Measurements from ENCODE around the gene AFG1L. TPM values are rescaled to one million over a fixed set of nuclear protein-coding genes. Genes with fewer than 3 reads are reported as not detected.

AFG1L gene
- total RNA-seq, 1 donor from 2014 or later, result 3.7 TPM

DNA sequence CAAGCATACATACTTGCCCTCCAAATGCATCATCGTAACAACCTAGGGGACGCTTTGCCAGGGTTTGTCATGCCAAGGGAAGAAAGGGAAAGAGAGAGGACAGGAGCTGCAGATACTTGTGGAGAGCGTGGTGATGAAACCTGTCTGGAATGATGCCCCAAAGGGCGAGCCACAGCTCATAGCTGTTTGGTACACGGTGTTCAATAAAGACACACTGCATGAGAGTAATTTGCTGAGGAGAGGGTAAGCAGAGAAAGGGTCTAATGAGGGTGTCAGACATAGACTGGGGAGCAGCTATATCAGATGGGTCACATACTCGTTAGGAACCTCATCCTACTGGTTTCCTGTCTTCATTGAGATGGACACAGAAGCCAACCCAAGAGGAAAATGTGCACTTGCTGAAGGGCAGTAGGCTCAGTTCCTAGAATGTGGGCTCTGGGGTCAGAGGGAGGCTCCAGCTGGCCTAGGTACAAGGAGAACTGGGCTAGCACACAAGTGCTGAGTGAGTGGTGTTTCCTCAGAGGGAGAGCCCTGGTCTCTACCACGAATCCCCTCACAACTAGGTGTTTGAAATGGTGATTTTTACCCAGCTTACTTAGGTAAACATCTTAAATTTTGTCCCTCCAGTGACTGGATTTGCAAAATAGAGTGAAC, 260.7 kb downstream of the AFG1L start:
- no peak for DNase-seq (ENCODE audit: extremely low spot score in 2 of 2)
- Histone ChIP-seq H3K27ac (peak overlapping the region; percentile 99), H3K4me3 (no peak overlapping the region), H3K9me3 (no peaks in the 10 kb centered on the region), H3K4me1 (peaks cover 28% of the 10 kb centered on the region), H3K27me3 (no peaks in the 10 kb centered on the region), H3K36me3 (no peaks in the 10 kb centered on the region)
- TF ChIP-seq POLR2AphosphoS5 (IDR thresholded peaks at IDR 0.05; ENCODE audit: insufficient read depth in 1 of 2, low read depth in 1 of 2) (peak in 1 of 2 donors; percentile 59), POLR2A (IDR thresholded peaks at IDR 0.05) (no peak)
- intact Hi-C loops (cut with DNase I), result loop anchor here (10.0 kb wide), 1 partner anchor 829 kb away; the partner anchor contains the start of gene CD164

DNA sequence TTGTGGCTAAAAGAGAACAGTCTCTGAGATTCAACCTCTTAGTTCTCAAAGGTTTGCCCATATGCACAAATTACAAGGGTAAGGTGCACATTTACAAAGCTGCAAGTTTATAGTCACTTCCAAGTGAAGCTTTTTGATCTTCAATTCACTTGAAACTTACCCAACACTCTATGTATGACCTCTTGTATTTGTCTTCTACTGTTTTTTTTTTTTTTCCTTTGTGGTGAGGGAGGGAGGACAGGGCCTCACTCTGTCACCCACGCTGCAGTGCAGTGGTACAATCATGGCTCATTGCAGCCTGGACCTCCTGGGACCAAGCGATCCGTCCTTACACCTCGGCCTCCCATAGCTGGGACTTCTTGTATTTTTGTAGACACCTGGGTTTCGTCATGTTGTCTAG, 261.4 kb downstream of the AFG1L start:
- H3K27ac ChIP-seq, result peak overlapping the region; percentile 99
- H3K36me3 ChIP-seq, result no peaks in the 10 kb centered on the region
- H3K9me3 ChIP-seq, result no peaks in the 10 kb centered on the region
- intact Hi-C loops (cut with DNase I), result loop anchor here (10.0 kb wide), 1 partner anchor 829 kb away; the partner anchor contains the start of gene CD164
- H3K27me3 ChIP-seq, result no peaks in the 10 kb centered on the region
- peaks cover 28% of the 10 kb centered on the region for H3K4me1 ChIP-seq
- DNase-seq (ENCODE audit: extremely low spot score in 2 of 2), result no peak
- TF ChIP-seq, protein P1, sequence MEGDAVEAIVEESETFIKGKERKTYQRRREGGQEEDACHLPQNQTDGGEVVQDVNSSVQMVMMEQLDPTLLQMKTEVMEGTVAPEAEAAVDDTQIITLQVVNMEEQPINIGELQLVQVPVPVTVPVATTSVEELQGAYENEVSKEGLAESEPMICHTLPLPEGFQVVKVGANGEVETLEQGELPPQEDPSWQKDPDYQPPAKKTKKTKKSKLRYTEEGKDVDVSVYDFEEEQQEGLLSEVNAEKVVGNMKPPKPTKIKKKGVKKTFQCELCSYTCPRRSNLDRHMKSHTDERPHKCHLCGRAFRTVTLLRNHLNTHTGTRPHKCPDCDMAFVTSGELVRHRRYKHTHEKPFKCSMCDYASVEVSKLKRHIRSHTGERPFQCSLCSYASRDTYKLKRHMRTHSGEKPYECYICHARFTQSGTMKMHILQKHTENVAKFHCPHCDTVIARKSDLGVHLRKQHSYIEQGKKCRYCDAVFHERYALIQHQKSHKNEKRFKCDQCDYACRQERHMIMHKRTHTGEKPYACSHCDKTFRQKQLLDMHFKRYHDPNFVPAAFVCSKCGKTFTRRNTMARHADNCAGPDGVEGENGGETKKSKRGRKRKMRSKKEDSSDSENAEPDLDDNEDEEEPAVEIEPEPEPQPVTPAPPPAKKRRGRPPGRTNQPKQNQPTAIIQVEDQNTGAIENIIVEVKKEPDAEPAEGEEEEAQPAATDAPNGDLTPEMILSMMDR (IDR thresholded peaks at IDR 0.05), result no peak
- TF ChIP-seq POLR2AphosphoS5 (IDR thresholded peaks at IDR 0.05; ENCODE audit: insufficient read depth in 1 of 2, low read depth in 1 of 2) (no peak), POLR2A (IDR thresholded peaks at IDR 0.05) (no peak)
- no peak overlapping the region for H3K4me3 ChIP-seq

DNA sequence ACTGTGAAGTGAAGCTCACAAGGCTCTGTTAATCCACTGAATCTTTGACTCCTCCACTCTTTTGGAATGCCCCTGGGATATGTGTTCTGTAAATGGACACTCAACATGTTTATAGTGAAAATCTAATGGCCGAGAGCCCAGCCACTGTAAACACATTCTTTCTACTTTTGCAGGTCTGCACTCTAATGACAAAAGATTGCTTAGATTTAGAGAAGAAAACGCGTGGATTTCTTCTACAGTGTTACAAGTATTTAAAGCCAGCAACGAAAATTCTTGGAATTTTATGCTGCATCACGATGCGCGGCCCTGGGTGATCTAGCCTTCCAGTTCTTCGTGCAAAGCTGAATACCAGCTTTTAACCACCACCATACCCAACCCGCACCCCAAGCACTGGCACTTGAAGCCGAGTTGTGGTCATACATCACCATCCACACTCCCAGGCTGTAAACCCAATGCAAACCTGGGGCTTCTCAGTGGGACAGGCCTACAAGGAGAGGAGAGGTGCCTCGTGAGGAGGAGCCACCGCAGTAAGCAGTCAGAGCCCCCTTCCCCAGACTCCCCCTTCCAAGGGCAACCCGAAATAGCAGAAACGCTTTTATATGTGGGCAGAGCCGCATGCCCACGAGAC, 262.1 kb downstream of the AFG1L start:
- Histone ChIP-seq H3K27ac (peak overlapping the region; percentile 99), H3K27me3 (no peaks in the 10 kb centered on the region), H3K4me1 (peaks cover 28% of the 10 kb centered on the region), H3K36me3 (peaks cover 0 to 4% of the 10 kb centered on the region in 2 donors), H3K9me3 (no peaks in the 10 kb centered on the region), H3K4me3 (peak overlapping the region; percentile 77 to 94)
- TF ChIP-seq, protein P1 (IDR thresholded peaks at IDR 0.05), result no peak
- TF ChIP-seq POLR2A (IDR thresholded peaks at IDR 0.05) (no peak), POLR2AphosphoS5 (IDR thresholded peaks at IDR 0.05; ENCODE audit: insufficient read depth in 1 of 2, low read depth in 1 of 2) (no peak)
- intact Hi-C loops (cut with DNase I), result loop anchor here (10.0 kb wide), 1 partner anchor 828 kb away; the partner anchor contains the start of gene CD164
- no peak for DNase-seq (ENCODE audit: extremely low spot score in 2 of 2)

DNA sequence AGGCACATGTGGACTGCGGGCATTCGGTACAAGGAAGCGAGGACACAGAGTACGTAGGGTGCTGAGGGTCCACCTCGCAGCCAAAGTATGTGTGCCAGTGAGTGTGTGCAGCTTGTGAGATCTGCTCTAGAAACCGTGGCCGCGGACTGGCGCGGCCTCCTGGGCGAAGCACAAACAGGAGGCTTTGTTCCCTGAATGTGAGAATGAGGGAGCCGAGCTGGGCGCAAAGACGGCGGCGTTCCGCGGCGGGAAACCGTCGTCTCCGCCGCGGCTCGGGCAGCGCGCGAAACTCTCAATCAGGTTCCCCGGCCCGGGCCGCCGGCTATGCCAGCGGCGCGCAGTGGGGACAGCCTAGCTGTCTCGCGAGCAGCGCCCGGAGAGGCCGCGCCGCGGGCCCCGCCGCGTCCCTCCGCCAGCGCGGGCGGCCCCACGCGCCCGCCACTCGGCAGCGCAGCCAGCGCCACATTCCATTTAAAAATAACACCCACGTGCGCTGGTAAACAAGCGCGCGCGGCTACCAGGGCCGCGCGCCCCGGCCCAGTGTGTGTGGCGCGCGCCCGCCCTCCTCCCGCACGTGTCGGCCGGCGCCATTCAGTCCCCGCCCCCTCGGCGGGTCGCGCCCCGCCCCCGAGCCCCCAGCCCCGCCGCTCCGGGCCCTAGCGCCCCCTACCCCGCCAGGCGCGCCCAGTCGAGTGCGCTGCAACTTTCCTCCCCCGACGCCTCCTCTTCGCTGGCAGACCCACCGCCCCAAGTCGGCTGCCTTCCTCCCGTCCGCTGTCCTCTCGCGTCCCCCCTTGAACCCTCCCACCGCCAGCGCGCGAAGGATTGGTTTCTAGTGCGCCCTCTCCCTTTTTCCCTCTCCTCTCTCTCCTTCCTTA, 262.9 kb downstream of the AFG1L start:
- Histone ChIP-seq H3K4me3 (peak overlapping the region; percentile 77 to 94), H3K27ac (peak overlapping the region; percentile 99), H3K27me3 (no peaks in the 10 kb centered on the region), H3K4me1 (peaks cover 28% of the 10 kb centered on the region), H3K9me3 (no peaks in the 10 kb centered on the region), H3K36me3 (peaks cover 0 to 8% of the 10 kb centered on the region in 2 donors)
- TF ChIP-seq POLR2AphosphoS5 (IDR thresholded peaks at IDR 0.05; ENCODE audit: insufficient read depth in 1 of 2, low read depth in 1 of 2), result no peak
- peak; percentile 30 to 51 for TF ChIP-seq POLR2A (IDR thresholded peaks at IDR 0.05)
- TF ChIP-seq, protein P1 (IDR thresholded peaks at IDR 0.05), result no peak
- intact Hi-C loops (cut with DNase I), result loop anchor here (10.0 kb wide), 1 partner anchor 827 kb away; the partner anchor contains the start of gene CD164
- no peak for DNase-seq (ENCODE audit: extremely low spot score in 2 of 2)
